GM19467 (cell line): ENCODE data around the gene CORO1C.

Experiments used
- ATAC-seq: cut with Tn5 transposase; IDR thresholded peaks from one replicate; pipeline ENCODE4 v1.9.1; 2021; ENCODE audit warnings: mild to moderate bottlenecking, moderate library complexity; ENCODE audit not compliant: unreplicated experiment

The CORO1C gene

GRCh38 chr12:108653922-108654321 is 77.4 kb downstream of the CORO1C start:
- ATAC-seq, result no peak

GRCh38 chr12:108653082-108653516 is 78.2 kb downstream of the CORO1C start:
- no peak for ATAC-seq

GRCh38 chr12:108650083-108650482 is 81.2 kb downstream of the CORO1C start:
- no peak for ATAC-seq

- no peak for ATAC-seq
Measured at GRCh38 chr12:108649669-108650068, 81.6 kb downstream of the CORO1C start.

- ATAC-seq, result no peak
Measured at GRCh38 chr12:108649126-108649525, 82.2 kb downstream of the CORO1C start.

- no peak for ATAC-seq
Measured at GRCh38 chr12:108648371-108648770, 82.9 kb downstream of the CORO1C start.

GRCh38 chr12:108647585-108648287 is 83.6 kb downstream of the CORO1C start:
- ATAC-seq, result no peak

- ATAC-seq, result no peak
Measured at GRCh38 chr12:108646600-108647579, 84.4 kb downstream of the CORO1C start.

GRCh38 chr12:108645686-108646599 is 85.4 kb downstream of the CORO1C start:
- no peak for ATAC-seq

GRCh38 chr12:108644811-108645120 is 86.6 kb downstream of the CORO1C start:
- ATAC-seq, result no peak

GRCh38 chr12:108643941-108644810 is 87.1 kb downstream of the CORO1C start:
- ATAC-seq, result no peak

- ATAC-seq, result no peak
Measured at GRCh38 chr12:108642899-108643654, 88.2 kb downstream of the CORO1C start.

GRCh38 chr12:108642269-108642870 is 88.9 kb downstream of the CORO1C start:
- ATAC-seq, result no peak

- ATAC-seq, result no peak
Measured at GRCh38 chr12:108641446-108642268, 89.7 kb downstream of the CORO1C start.

- ATAC-seq, result no peak
Measured at GRCh38 chr12:108640802-108641445, 90.4 kb downstream of the CORO1C start.

GRCh38 chr12:108638997-108639822 is 92.1 kb downstream of the CORO1C start:
- ATAC-seq, result no peak
